ENCODE measurements around the gene UHRF1. TPM values are rescaled to one million over a fixed set of nuclear protein-coding genes. Genes with fewer than 3 reads are reported as not detected.
"Not testable (repeated sequence)": the region's sequence is repeated elsewhere in the genome, so short reads cannot be mapped to it uniquely, and the experiment has no call there.

UHRF1 gene
- total RNA-seq, 1 donor from 2014 or later: 0.32 TPM

DNA sequence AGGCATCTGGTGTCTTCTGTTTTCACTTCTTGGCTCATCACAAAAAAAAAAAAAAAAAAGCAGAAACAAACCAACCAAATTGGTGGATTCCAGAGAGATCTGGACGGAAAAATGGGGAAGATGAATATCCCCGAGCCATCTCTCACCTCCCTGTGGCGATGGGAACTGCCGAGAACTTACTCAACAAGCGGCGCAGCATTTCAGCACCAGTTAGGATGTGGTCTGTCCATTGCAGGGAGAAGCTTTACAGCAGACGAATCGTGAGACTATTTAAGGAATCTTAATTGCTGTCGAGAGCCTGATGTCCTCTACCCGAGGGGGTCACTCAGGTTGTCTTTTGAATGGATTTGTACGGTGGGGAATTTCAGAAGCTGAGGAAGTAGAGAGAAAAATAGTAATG, 42.4 kb downstream of the UHRF1 start:
- Histone ChIP-seq H3K4me3 (no peak overlapping the region), H3K9me3 (no peaks in the 10 kb centered on the region), H3K4me1 (no peaks in the 10 kb centered on the region), H3K27me3 (no peaks in the 10 kb centered on the region), H3K27ac (no peak overlapping the region), H3K36me3 (no peaks in the 10 kb centered on the region)
- intact Hi-C loops (cut with DNase I): no loop called here
- TF ChIP-seq, protein P1, sequence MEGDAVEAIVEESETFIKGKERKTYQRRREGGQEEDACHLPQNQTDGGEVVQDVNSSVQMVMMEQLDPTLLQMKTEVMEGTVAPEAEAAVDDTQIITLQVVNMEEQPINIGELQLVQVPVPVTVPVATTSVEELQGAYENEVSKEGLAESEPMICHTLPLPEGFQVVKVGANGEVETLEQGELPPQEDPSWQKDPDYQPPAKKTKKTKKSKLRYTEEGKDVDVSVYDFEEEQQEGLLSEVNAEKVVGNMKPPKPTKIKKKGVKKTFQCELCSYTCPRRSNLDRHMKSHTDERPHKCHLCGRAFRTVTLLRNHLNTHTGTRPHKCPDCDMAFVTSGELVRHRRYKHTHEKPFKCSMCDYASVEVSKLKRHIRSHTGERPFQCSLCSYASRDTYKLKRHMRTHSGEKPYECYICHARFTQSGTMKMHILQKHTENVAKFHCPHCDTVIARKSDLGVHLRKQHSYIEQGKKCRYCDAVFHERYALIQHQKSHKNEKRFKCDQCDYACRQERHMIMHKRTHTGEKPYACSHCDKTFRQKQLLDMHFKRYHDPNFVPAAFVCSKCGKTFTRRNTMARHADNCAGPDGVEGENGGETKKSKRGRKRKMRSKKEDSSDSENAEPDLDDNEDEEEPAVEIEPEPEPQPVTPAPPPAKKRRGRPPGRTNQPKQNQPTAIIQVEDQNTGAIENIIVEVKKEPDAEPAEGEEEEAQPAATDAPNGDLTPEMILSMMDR (IDR thresholded peaks at IDR 0.05): no peak
- no peak for DNase-seq (ENCODE audit: low spot score in 2 of 2)

DNA sequence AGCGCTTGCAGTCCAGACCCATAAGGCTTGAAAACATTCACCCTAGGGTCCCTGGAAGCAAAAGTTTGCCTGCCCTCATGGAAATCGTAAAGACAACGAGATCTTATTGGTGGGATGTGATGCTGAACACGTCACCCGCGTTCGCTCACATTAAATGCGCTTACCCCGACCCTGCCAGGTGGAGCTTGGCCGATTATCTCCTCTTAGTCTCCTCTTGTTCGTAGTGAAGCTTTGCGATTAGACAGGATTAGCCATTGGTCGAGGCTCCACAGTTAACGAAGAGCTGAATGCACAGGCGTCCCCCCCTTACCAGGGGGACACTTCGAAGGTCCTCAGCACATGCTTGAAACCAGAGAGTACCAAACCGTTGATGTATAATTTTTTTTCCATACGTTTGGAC, 43.6 kb downstream of the UHRF1 start:
- H3K36me3 ChIP-seq: no peaks in the 10 kb centered on the region
- no peak for DNase-seq (ENCODE audit: low spot score in 2 of 2)
- TF ChIP-seq, protein P1 (IDR thresholded peaks at IDR 0.05): no peak
- H3K27ac ChIP-seq: no peak overlapping the region
- no peak overlapping the region for H3K4me3 ChIP-seq
- no peaks in the 10 kb centered on the region for H3K4me1 ChIP-seq
- no peaks in the 10 kb centered on the region for H3K27me3 ChIP-seq
- no peaks in the 10 kb centered on the region for H3K9me3 ChIP-seq
- intact Hi-C loops (cut with DNase I): no loop called here

DNA sequence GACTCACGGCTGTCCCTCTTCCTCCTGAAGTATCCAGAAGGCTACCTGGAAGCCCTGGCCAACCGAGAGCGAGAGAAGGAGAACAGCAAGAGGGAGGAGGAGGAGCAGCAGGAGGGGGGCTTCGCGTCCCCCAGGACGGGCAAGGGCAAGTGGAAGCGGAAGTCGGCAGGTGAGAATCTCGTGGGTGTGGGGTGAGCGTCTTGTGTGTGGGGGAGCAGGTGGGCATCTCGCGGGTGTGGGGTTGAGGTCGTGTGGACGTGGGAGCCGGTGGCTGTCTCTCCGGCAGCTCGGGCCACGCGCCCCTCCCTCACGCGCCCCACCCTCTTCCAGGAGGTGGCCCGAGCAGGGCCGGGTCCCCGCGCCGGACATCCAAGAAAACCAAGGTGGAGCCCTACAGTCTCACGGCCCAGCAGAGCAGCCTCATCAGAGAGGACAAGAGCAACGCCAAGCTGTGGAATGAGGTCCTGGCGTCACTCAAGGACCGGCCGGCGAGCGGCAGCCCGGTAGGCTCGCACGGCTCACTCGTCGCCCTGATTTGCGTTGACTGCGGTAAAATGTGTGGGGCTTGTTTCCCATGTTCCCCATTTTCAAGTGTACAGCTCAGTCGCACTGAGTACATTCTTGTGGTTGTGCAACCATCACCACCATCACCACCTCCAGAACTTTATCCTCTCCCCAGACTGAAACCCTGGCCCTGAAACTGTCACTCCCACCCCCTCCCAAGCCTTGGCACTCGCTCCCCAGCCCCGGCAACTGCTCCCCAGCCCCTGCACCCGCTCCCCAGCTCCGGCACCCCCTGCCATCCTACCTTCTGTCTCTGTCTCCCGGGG, 45.2 kb downstream of the UHRF1 start:
- H3K4me3 ChIP-seq; H3K27ac ChIP-seq; intact Hi-C loops (cut with DNase I); H3K4me1 ChIP-seq; H3K27me3 ChIP-seq; H3K36me3 ChIP-seq; DNase-seq (ENCODE audit: low spot score in 2 of 2); H3K9me3 ChIP-seq: not testable (repeated sequence)

DNA sequence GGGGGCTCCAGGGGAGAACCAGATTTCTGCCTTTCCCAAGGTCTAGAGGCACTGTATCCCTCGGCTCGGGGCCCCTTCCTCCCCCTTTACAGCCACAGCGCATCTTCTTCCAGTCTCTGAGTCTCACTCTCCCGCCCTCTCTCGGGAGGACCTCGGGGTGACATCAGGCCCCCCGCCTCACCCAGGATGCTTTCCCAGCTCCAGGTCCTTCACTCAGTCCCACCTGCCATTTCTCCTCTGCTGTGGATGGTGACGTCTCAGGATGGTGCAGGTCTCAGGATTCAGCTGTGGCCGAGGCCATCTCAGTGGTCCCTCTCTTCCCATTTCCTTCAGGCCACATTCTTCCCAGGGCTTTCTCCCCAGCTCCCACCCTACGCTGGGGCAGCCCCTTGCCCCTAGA, 46.0 kb downstream of the UHRF1 start:
- DNase-seq (ENCODE audit: low spot score in 2 of 2): no peak
- Histone ChIP-seq H3K27ac (no peak overlapping the region), H3K4me1 (no peaks in the 10 kb centered on the region), H3K27me3 (no peaks in the 10 kb centered on the region), H3K9me3 (no peaks in the 10 kb centered on the region), H3K36me3 (no peaks in the 10 kb centered on the region), H3K4me3 (no peak overlapping the region)
- intact Hi-C loops (cut with DNase I): no loop called here
- TF ChIP-seq, protein P1 (IDR thresholded peaks at IDR 0.05): no peak

DNA sequence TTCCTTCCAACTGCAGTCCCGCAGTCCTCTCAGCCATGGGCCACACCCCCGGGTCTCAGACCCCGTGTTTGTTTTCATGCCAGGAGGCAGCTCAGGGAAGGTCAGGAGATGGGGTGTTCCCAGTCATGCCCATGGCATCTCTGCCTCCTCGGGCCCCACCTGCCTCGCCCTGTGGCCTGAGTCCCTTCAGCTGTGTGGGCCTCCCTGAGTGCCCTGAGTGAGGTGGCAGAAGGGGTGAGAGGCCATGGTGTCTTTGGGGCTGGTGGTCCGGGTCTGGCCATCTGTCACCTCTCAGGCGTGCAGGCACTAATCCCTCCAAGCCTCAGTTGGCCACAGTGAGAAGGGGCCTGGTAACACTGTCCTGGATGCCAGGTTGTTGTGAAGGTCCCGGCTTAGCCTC, 48.7 kb downstream of the UHRF1 start:
- no peaks in the 10 kb centered on the region for H3K9me3 ChIP-seq
- no peaks in the 10 kb centered on the region for H3K36me3 ChIP-seq
- H3K4me3 ChIP-seq: no peak overlapping the region
- DNase-seq (ENCODE audit: low spot score in 2 of 2): no peak
- intact Hi-C loops (cut with DNase I): no loop called here
- TF ChIP-seq, protein P1 (IDR thresholded peaks at IDR 0.05): no peak
- no peaks in the 10 kb centered on the region for H3K27me3 ChIP-seq
- no peak overlapping the region for H3K27ac ChIP-seq
- no peaks in the 10 kb centered on the region for H3K4me1 ChIP-seq

DNA sequence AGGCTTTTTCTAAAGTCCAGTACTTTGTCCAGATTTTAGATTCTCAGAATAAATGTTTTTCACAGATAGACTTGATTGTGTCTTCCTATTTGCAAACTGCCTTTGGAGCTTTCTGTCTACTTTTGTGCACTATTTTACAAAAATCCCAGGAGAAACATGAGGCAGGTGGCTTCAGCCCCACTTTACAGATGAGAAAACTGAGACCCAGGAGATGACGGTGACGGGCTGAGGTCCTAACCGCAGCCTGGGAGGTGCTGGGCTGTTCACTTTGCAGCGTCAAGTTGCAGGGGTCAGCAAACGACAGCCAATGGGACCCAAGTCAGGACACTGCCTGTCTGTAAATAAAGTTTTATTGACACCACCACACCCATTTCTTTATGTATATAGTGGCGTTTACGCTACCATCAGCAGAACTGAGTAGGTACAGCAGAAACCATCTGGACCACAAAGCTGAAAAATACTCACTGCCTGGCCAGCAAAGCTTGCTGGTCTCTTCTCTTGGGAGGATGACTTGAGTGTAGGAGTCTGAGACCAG, 52.9 kb downstream of the UHRF1 start:
- no peak overlapping the region for H3K4me3 ChIP-seq
- H3K27me3 ChIP-seq: no peaks in the 10 kb centered on the region
- H3K36me3 ChIP-seq: no peaks in the 10 kb centered on the region
- no peaks in the 10 kb centered on the region for H3K9me3 ChIP-seq
- H3K27ac ChIP-seq: no peak overlapping the region
- H3K4me1 ChIP-seq: no peaks in the 10 kb centered on the region
- intact Hi-C loops (cut with DNase I): loop anchor here (10.0 kb wide), 1 partner anchor 237 kb away; the partner anchor contains the start of gene DPP9
- DNase-seq (ENCODE audit: low spot score in 2 of 2): no peak
- TF ChIP-seq, protein P1 (IDR thresholded peaks at IDR 0.05): no peak
